Posterior vena cava (tissue), 2 donors: ENCODE data around the gene RNF20. TPM values are rescaled to one million over a fixed set of nuclear protein-coding genes. Genes with fewer than 3 reads are reported as not detected.
A peak's percentile ranks its signal among the peaks of the same experiment; 100 is the strongest.
"Not testable (repeated sequence)": the region's sequence is repeated elsewhere in the genome, so short reads cannot be mapped to it uniquely, and the experiment has no call there.

ENCODE experiments used
- DNase-seq: peaks from one replicate; pipeline ENCODE4 v3.0.0-alpha.2; 2020; ENCODE audit warnings: low spot score
- intact Hi-C, 2 donors: fragments of 100-400 bp; cut with DNase I; formaldehyde crosslinking; loops; one replicate each; pipeline versions ENCODE4 v1.14.1 to v1.14.2; 2022 to 2023
- long read RNA-seq, 2 donors: library from polyadenylated mRNA; unstranded; transcript quantifications; one replicate each; pipeline ENCODE4 v2.0.0, GENCODE V29; 2020 to 2021
- total RNA-seq, 2 donors: library from RNA; stranded (reverse); fragmentation: NEBNext Ultra II Directional; extraction: Animal tissue kit (Norgen Biotek cat#: 25700); gene quantifications; one replicate each; pipeline ENCODE4 v1.2.1, GENCODE V29; 2021
- donor health status: DM: yes; HTN: yes; CAD: no.
- donor health status: DM: yes; HTN: yes; CAD: no.

Gene RNF20, protein sequence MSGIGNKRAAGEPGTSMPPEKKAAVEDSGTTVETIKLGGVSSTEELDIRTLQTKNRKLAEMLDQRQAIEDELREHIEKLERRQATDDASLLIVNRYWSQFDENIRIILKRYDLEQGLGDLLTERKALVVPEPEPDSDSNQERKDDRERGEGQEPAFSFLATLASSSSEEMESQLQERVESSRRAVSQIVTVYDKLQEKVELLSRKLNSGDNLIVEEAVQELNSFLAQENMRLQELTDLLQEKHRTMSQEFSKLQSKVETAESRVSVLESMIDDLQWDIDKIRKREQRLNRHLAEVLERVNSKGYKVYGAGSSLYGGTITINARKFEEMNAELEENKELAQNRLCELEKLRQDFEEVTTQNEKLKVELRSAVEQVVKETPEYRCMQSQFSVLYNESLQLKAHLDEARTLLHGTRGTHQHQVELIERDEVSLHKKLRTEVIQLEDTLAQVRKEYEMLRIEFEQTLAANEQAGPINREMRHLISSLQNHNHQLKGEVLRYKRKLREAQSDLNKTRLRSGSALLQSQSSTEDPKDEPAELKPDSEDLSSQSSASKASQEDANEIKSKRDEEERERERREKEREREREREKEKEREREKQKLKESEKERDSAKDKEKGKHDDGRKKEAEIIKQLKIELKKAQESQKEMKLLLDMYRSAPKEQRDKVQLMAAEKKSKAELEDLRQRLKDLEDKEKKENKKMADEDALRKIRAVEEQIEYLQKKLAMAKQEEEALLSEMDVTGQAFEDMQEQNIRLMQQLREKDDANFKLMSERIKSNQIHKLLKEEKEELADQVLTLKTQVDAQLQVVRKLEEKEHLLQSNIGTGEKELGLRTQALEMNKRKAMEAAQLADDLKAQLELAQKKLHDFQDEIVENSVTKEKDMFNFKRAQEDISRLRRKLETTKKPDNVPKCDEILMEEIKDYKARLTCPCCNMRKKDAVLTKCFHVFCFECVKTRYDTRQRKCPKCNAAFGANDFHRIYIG
- 10 to 100 TPM; 33.1 to 45.5 TPM for total RNA-seq
- long read RNA-seq, donor 1, transcript RNF20-202 (20 exons, 3,940 nt) = major isoform, 8 of 23 reads
- long read RNA-seq, donor 1, partial matches to known transcripts = 15 of 23 reads
- long read RNA-seq, donor 1, other reads (novel, unspliced or antisense) = 0 of 23 reads
- long read RNA-seq, donor 2, partial matches to known transcripts = 132 of 144 reads
- long read RNA-seq, donor 2, other reads (novel, unspliced or antisense) = 10 of 144 reads

DNA sequence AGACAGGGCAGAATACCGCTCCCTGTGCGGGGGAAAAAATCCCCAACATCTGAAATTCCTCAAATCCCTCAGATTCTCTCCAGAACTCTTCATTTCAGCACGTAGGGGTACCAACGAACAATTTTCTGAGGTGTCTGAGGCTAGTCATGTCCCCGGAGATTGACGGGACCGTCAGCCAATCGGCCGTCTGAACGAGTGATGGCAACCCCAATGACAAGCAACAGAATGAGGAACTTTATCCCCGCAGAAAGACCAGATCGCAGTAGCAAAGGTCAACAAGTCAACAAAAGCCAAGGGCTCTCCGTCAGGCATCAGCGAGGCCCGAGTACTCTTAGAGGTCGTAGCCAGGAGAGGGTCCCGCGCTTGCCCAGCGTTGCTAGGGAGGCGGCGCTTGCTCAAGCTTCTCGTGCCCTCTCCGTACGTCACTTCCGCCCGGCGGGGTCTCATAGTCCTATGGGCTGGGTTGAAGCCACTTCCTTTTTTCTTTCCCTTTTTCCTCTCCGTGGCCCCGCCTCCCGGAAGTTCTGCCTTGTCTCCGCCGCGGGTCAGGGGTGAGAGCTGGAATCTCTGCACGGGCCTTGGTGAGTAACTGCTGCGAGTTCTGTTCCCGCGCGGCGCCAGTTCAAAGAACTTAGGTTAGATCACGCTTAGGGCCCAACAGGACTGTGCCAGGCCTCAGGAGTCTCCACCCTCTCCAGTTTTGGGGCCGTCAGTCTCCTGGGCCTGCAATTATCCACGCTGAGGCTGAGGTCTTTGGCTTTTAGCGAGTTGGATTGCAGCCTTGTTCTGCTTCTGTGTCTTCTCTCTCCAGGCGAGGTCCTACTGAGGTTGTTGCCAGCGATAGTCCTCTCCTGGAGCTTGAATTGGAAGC, at the start of gene RNF20:
Gene RNF20 (plus strand): TSS at position 520 of the 871 bp plus-strand sequence. CDS start 1,571 bp downstream, outside the sequence.
- DNase-seq = peak; percentile 100
- intact Hi-C loops = loop anchor here in 1 of 2 donors (5.0 kb wide), 1 partner anchor 109 kb away; no protein-coding TSS in a partner anchor

DNA sequence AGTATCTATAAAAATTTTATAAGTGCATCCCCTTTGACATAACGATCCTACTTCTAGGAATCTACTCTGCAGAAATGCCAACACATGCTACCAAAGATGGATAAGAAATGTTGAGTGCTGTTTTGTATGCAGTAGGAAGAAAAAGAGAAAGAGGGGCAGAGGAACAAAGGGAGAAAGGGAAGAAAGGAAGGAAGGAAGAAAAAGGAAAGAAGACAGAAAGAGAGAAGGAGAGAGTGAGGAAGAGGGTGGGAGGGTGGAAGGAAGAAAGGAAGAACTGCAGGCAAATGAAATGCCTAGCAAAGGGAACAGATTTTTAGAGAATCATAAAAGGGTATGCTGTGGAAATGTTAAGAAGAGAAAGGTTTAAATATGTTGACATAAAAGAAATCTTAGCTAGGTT, 49.6 kb upstream of the RNF20 start:
- intact Hi-C loops = no loop called here
- no peak for DNase-seq

DNA sequence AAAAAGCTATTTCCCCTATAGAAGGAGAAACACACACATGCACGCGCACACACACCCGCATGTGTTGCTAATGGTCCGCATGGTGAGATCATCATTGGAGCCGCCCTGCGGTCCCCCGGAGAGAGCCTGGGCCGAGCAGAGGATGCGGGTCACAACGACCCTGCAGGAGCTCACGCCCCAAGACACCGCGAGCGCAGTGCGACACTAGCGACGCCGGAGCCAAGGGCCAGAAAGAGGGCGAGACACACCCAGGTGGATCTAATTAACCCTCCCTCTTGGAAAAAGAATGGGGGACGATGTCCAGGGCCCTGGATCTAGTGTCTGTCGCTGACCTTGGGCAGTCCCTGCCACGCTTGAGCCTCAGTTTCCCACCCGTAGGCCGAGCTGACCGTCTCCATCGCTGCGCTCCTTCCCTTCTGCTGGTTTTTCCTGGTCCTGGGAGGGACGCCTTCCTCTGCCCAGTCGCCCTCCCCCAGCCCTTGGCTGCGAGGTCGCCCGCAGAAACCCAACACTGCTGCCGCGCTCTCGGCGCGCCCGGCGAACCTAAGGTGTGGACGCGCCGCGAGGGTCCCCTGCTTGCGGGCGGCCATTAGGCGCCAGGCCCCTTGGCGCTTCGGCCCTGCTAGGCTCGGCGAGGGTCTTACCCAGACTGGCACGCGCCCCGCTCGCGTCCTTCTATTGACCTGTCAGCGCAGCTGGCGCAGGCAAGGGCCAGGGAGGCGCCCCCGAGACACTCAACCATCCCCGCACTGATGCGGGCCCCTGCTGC, 47.5 kb upstream of the RNF20 start:
- intact Hi-C loops = no loop called here
- DNase-seq = peak; percentile 79

DNA sequence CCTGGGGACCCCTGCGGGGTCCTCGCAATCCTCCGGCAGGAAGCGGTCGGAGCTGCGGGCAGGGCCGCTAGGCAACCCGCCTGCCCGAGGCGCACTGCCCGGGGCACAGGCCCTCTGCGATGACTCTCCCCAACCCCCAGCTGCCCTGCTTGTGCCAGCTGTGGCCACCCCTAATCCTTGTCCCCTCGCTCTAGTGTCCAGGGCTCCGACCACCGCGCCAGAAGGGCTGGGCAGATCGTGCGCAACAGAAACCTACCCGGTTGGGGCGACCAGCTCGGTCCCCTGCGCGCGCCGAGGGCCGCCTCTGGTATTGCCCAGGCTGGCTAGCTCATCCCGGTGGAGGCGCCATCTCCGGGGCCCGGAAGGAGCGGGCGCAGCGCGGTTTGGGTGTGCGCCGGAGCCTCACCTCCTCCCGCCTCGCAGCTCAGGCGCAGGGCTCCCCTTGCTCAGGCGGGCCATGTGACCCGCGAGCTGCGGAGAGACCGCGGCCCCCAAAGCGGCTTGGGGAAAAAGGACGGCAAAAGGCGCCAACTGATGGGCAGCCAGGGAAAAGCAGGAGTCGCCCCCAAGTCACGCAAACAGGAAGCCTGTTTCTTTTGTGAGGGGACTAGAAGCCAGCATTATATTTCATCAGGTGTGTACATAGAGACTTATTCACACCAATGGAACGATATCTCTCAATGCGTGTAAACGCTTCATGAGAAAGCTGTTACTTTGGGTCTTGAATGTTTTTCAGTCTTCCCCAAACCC, 46.8 kb upstream of the RNF20 start:
- intact Hi-C loops = no loop called here
- peak; percentile 83 for DNase-seq

DNA sequence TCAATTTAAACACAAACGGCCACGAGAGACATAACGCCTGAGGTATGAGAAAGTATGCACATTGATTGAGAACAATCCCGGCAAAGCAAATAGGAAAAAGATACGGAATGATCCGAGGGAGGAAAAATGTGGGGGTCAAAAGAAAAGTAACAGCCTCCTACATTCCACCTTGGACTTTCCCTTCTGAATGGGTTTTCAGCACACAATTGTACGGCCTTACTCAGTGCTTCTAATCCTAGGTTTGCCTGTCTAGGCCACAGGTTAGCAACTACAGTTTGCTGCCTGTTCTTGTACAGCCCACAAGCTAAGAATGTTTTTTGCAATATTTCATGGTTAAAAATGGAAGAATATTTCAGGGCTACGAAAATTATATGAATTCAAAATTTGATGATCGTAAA, 46.2 kb upstream of the RNF20 start:
- DNase-seq = no peak
- intact Hi-C loops = no loop called here

DNA sequence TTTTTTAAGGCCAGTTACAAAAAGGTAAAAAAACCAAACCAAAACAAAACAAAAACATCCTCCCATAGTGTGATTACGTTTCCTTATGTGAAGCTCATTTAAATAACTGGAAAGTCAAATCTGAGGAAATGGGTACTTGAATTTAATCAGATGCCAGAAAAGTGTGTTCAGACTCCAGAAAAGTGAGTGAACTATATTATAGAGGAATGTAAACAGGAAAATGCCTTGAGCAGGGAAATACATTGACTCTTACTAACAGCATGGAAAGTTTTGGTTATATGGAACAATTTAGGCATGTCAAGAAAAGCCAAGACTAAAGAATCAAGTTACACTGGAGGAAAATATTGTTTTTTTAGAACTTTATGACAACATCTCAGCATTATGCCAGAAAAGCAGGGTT, 37.8 kb upstream of the RNF20 start:
- intact Hi-C loops = no loop called here

DNA sequence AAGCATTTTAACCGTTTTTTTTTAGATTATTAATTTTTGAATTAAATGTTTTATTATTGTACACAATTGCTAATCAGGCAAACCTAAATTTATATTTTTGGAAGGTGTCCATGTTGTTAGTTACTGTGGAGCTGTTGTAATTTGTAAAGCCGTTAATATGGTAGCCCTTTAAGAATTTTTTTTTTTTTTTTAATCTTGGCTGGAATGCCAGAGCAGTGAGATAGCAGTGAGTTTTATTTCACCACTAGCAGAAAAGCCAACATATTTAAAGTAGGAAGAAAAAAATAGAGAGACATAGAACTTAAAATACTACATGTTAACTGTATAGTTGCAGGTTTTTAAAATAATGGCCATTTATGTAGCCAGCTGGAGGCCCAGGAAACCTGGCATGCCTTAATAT, 35.3 kb upstream of the RNF20 start:
- DNase-seq = no peak
- intact Hi-C loops = no loop called here

More for the DNA sequence above, 37.8 kb upstream of the RNF20 start:
- DNase-seq = no peak

DNA sequence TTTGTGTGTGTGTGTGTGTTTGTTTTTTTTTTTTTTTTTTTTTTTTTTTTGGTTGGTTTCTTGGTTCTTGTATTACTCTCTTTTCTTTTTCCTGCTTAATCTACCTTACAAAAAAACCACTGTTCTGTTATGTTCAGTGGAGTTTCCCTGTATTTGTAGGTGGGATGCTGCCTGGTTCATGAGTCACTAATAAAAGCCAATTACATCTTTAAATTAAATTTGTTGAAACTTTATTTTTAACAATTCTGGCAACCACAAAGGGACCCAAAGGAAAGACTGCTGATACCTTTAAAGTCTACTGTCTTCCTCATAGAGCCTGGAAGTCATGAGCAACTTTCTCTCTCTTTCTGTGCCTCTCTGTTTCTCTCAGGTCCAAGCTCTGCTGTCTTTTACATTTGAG, 29.5 kb upstream of the RNF20 start:
- intact Hi-C loops = no loop called here
- DNase-seq = no peak

DNA sequence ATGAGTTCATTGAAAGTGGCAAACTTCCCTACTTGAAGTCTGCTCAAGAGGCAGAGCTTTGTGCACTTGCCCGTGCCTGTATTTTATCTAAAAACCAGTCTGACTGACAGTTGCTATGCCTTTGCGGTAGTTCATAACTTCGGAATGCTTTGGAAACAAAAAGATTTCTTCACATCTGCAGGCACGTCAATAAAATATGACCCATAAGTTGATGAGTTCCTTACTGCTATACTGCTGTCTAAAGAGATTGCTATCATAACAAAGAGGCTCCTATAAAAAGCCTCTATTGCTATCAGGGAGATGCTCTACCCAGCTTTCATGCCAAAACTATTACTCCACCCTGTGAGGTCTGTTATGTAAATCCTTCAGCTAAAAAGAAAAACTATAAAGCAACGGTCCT, 25.4 kb upstream of the RNF20 start:
- DNase-seq = no peak
- intact Hi-C loops = no loop called here

DNA sequence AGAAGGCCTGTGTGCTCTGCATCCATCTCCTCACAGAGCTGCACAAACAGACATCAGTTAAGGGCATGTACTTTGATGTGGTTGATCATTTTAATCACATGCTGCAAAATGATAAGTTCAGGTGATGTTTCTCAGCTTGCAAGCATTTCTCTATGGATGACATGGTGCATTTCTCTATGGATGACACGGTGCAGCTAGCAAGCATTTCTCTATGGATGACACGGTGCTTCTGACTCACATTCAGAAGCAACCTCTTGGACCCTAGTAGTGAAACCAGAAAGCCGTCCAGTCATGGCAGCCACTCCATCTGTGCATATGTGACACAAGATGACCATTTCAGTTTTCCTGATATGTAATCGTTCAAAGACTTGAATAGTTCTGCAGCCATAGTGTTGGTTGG, 24.1 kb upstream of the RNF20 start:
- DNase-seq = no peak
- intact Hi-C loops = no loop called here

DNA sequence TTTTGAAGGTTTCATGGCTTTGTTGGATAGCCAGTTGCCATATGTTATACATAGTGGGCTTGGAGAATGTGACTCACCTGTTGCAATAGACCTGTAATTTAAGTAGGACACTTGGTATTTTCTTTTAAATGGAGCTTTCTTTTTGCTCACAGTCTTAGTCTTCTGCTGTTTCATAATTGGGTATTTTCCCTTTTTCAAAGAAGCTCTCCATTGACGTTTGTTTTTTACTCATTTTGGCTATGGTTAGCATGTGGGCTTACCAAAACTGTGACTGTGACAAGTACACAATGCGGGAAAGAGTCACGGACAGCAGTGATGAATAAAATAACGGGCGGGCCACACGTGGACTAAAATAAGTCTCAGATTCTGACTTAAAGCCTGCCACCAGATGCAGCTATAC, 23.2 kb upstream of the RNF20 start:
- no peak for DNase-seq
- intact Hi-C loops = no loop called here

DNA sequence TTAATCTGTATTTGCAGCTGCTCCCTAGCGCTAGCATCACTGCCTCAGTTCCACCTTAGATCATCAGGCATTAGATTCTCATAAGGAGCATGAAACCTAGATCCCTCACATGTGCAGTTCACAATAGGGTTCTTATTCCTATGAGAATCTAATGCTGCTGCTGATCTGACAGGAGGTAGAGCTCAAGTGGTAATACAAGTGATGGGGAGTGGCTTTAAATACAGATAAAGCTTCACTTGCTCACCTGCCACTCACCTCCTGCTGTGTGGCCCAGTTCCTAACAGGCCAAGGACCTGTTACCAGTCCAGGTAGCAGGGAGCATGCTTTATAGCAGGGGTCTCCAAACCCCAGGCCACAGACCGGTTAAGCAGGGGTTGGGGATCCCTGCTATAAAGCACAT, 22.6 kb upstream of the RNF20 start:
- intact Hi-C loops = no loop called here
- no peak for DNase-seq

DNA sequence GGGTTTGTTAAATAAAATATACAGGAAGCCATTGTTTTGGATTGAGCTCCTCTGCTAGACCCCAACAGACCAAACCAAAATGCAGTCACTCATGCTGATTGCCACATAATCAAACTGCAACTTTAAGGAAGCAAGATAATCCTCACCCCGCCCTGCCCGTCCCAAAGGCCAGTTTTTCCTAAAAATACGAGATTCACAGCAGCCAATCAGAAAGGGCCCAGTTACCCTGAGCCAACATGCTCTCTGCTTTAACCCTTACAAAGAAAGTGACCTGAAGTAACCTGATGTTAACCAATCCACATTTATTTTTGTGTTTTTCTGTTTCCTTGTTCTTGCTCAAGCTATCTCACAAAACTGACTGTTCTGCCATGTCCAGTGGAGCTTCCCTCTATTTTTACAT, 21.5 kb upstream of the RNF20 start:
- no peak for DNase-seq
- intact Hi-C loops = no loop called here

DNA sequence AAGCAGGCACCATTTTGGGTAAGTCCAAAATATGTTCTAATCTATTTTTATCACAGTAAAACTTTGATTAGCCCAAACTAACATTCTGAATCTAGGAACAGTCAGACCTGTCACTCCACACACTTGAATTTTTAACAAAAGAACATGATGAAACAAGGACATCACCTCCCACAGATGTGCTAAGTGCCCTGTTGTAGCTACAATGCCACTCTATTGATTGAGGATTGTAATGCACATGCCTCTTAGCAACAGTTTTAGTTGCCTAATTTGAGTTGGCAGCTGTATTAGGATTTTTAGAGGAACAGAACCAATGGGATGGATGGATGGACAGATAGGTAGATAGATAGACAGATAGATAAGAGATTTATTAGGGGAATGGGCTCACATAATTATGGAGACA, 20.3 kb upstream of the RNF20 start:
- intact Hi-C loops = no loop called here
- no peak for DNase-seq

DNA sequence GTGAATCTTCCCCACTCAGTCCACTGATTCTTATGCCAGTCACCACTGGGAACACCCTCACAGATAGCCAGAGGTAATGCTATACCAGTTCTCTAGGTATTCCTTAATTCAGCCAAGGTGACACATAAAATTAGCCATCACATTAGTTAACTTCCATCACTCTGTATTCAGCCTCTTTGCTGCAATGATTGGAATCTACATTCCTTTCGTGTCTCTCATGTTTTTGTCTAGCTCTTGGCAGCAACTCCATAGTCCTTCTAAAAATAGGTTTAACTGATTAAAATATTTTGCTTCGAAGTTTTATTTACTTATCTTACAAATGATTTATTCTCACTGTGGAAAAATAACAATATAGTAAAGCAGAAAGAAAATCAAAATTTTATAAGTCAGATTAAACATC, 19.6 kb upstream of the RNF20 start:
- DNase-seq = no peak
- intact Hi-C loops = no loop called here

DNA sequence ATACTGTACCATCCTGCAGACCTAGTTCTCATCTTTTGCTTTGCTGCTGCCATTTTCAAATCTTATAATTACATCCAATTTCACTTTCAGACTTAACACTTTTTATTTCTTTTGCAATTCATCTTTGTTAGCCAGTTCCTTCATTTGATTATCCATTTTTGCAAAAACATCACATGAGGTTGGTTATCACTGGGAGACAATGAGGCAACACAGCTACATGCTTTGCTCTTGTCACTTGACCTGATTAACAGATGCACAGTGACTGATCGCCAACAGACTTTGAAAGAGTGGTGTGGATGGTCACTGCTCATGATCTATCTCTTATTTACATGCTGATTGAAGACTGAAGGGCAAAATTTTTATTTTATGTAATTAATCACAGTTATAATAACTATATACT, 17.0 kb upstream of the RNF20 start:
- DNase-seq = no peak
- intact Hi-C loops = no loop called here

DNA sequence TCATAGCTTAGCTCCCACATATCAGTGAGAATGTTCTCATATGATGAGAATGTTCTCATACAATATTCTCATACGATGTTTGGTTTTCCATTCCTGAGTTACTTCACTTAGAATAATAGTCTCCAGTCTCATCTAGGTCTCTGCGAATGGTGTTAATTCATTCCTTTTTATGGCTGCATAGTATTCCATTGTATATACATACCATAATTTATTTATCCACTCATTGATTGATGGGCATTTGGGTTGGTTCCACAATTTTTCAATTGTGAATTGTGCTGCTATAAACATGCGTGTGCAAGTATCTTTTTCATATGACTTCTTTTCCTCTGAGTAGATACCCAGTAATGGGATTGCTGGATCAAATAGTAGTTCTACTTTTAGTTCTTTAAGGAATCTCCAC, 15.2 kb upstream of the RNF20 start:
- intact Hi-C loops, DNase-seq: not testable (repeated sequence)

DNA sequence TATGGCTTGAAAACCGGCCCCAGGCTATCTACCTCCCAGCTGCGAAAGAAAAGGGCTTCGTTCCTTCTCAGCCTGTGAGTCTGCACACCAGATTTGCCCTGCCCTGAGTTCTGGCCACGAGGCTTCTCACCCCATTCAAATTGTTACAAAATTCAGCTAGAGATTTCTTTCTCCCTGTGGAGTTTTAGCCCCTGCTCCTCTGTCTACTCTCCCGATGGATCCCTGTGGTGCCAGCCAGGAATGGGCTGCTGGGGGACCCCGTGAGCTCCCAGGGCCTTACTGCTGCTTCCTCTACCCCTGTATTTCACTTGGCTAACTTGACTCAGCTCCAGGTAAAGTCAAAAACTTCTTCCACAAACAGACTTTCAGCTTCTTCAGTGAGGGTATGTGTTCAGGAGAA, 9.3 kb upstream of the RNF20 start:
- DNase-seq = no peak

More for the DNA sequence above, 9.3 kb upstream of the RNF20 start:
- intact Hi-C loops = no loop called here
